Measurements from ENCODE around the gene PTTG2.

The PTTG2 gene

DNA sequence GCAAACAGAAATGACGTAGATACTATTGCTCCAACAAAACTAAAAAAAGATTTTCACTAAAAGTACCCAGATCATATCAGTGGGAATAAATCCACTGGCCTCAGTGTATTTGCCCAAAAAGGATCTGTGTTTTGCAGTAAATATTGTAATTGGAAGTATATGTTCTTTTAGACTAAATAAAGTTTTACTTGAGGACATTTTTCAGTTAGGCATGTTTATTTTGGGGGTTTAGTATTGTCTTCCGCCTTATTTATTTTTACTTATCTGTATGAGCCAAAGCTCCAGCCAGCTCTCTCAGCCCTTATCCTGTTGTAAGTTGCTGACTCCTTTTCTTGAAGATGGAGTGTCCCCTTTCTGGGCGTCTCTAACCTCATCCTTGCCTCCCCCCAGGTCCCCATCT is 49.8 kb downstream of the PTTG2 start:
- DNase-seq (ENCODE audit: low spot score), result no peak

Measured in NAMALWA (cell line).